HG03520 (cell line): ENCODE data around the gene P3H4.

Source experiments
- ATAC-seq: cut with Tn5 transposase; IDR thresholded peaks from one replicate; pipeline ENCODE4 v1.9.1; 2021; ENCODE audit warnings: mild to moderate bottlenecking, moderate library complexity; ENCODE audit not compliant: unreplicated experiment

Gene P3H4

GRCh38 chr17:41822216-41823140, 10.7 kb upstream of the P3H4 start:
- no peak for ATAC-seq

- no peak for ATAC-seq
These were observed 10.0 kb upstream of the P3H4 start for GRCh38 chr17:41821776-41822175.

DNA sequence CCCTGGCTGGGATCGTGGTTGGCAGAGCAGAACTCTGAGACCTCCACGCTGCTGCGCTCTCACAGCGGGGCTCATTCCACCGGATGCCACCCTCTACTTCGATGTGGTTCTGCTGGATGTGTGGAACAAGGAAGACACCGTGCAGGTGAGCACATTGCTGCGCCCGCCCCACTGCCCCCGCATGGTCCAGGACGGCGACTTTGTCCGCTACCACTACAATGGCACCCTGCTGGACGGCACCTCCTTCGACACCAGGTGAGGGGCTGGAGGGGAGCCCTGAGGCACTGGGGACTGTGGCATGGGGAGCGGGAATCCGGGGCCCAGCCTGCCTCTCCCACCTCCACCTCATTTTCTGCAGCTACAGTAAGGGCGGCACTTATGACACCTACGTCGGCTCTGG, 6.3 kb upstream of the P3H4 start:
- ATAC-seq, result no peak

DNA sequence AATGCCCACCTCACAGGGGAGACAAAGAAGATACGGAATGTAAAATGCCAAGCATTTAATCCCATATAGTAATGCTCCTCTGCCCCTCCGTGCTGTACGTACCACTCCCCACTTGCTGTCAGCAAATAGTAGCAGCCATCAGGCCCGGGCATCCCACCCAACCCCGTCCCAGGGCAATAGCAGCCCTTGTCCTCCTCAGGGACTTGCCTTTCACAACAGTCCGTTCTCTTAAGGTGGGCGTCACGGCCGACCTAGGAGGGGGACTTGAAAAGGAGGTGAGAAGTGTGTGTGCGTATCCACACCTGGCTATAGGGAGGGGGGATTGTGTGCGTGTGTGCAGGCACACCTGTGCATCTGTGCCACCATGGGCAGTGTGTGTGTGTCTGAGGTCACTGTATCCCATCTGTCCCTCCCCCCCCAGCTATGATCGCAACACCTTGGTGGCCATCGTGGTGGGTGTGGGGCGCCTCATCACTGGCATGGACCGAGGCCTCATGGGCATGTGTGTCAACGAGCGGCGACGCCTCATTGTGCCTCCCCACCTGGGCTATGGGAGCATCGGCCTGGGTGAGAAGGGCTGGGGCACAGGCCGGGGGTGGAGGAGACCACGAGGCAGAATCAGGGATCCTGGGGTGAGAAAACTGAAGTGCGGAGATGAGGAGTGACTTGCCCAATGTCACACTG, 5.0 kb upstream of the P3H4 start:
- ATAC-seq, result no peak

GRCh38 chr17:41814195-41814594, 2.4 kb upstream of the P3H4 start:
- no peak for ATAC-seq

GRCh38 chr17:41813699-41814124, 2.0 kb upstream of the P3H4 start:
- ATAC-seq, result no peak

DNA sequence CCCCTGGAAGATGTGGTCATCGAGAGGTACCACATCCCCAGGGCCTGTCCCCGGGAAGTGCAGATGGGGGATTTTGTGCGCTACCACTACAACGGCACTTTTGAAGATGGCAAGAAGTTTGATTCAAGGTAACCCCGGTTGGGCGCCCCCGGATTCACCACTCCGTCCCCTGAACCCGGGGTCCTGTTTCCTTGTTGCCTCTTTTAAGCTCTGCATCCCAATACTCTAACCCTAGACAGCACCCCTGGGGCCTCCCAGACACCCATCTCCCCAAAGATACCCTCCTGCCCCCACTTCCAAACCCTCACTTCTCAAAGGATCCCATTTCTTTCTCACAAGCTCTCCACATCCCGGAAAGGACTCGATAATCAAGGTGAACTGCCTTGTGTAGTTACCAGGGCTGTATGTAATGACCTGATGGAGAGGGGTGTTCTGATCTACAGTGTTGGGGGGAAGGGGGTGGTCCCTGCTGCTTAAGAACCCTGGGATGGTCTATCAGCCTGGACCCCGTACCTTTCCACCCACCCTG, 1.5 kb upstream of the P3H4 start:
- no peak for ATAC-seq

DNA sequence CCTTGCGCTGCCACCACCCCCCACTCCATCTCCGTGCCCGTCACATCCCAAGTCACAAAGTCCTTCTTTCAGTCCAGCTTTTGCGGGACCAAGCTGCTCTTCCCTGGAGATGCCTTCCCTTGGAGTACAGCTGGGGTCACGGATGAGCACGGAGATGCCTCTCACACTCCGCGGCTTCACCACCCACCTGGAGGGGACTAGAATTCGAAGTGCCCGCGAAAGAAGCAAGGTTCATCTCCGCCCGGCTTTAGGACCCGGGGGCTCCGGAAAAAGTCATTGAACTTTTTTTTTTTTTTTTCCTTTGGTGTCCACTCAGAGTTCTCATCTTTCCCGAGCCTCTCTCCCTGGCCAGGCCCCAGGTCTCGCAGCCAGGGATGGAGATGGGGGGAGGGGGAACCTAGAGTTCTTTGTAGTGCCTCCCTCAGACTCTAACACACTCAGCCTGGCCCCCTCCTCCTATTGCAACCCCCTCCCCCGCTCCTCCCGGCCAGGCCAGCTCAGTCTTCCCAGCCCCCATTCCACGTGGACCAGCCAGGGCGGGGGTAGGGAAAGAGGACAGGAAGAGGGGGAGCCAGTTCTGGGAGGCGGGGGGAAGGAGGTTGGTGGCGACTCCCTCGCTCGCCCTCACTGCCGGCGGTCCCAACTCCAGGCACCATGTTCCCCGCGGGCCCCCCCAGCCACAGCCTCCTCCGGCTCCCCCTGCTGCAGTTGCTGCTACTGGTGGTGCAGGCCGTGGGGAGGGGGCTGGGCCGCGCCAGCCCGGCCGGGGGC, 817 bp upstream of the P3H4 start, which contains the start of gene FKBP10:
TSS of gene FKBP10 (plus strand) at position 624 of the 771 bp plus-strand sequence. CDS start at position 655, 31 bp downstream.
- no peak for ATAC-seq

GRCh38 chr17:41810659-41811548, 845 bp downstream of the P3H4 start:
- no peak for ATAC-seq

DNA sequence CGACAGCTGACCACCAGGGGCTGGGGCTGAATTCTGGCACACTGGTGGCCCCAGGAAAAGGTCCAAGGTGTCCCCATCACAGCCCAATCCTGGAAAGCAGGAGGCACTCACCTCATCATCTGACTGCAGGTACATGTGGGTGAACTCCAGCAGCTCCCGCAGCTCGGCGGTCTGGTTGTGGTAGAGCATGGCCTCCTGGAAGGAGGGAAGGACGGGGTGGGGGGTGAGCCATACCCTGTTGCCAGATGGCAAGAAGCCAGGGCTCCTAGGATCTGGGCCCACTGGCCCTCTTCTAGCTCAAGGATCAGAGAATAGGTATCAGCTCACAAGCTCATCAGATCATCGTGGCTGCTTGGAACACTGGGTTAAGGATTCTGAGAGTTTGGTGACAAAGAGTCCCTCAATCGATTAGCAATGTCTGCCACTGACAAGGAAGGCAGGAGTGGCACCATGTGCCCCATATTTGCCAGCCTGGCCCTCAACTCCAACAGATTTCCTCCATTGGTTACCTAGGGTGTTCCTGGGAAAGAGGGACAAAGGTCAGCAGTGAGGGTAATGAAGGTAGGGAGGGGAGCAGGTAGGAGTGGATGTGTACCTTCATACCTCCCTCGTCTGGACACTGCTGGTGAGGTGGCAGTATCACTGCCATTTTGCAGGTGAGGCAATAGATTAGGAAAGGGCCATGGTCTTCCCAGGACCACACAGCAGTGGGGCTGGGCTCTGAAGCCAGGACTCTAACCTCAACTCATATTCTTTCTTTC, 4.9 kb downstream of the P3H4 start:
- ATAC-seq, result no peak

GRCh38 chr17:41803049-41804020, 8.4 kb downstream of the P3H4 start:
- no peak for ATAC-seq

- no peak for ATAC-seq
These were observed 10.1 kb downstream of the P3H4 start for GRCh38 chr17:41801374-41802271.

DNA sequence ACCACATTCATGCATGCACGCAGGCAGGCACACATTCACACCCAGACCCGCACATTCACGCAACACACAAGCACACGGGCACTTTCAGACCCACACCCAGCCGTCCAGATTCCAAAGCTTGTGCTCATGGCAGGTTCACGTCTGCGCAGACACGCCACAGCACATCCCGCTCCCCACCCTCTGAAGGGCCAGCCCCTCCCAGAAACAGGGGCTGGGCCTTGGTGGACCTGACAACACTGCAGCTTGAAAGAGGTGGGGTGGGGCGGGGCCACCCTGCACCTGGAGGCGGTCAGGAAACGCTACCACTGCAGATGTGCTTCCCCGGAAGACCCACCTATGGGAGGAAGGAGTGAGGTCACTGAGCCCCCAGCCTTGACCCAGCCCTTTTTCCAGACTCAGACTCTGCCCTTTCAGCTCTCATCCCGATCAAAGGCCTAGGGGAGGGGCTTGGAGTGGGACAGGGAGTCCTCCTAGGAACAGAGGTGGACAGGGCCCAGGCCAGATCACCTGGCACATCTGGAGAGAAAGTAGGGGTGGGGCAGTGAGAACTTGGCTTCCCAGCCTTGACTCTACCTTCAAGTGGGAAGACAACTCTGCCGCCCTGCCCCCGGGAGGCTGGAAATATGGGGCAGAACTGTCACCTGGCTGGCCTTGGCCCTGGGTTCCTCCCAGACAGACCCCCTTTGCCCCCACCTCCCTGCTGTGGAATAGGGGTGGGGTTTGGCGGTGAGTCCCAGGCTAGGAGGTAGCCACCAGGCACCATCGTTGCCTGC, 11.0 kb downstream of the P3H4 start:
- ATAC-seq, result no peak

DNA sequence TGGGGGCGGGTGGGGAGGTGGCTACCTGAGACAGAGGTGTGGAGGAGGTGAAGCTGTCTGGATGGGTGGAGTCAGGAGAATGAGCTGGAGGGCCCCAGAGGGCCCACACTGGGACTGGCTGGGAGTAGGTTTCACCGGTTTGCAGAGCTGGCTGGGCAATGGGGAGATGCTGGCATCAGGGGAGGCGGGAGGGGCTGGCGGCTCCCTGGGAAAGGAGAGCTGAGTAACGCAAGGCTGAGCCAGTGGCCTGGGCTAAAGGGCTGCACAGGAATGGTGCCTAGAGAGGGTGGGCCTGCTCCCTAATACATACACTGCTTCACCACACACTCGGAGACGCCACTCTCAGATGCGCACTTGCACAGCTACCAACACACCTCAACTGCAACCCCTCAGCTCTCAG, 12.4 kb downstream of the P3H4 start:
- no peak for ATAC-seq

GRCh38 chr17:41797377-41797776, 14.4 kb downstream of the P3H4 start:
- ATAC-seq, result no peak

DNA sequence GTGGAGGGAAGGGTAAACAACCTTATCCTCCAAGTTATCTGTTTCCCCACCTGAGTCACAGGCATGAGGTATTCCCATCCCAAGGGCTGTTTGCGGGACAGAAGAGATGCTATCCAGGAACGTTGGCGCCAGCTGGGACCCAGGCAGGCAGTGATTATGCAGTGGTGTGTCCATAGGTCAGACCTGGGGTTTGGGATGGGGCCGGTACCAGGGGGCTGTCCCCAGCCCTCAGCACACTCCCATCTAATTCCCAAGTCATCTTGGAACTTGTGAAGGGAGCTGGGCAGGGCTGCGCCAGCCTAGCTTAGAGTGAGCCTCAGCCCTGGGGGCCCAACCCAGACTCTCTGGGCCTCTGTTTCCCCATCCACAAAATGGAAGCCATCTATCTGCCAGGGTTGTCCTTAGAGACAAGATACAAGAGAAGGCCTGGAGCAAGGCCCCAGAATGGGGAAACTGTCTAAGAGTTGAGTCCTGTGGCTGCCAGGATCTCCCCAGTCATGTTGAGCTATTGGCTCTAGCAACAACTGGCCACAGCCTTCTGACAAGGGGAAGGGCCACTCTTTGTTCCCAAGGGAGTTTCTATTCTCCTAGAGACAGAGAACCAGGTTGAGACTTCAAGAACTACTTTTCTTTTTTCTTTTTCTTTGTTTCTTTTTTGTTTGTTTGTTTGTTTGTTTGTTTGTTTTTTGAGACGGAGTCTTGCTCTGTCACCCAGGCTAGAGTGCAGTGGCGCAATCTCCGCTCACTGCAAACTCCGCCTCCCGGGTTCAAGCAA, 15.4 kb downstream of the P3H4 start:
- no peak for ATAC-seq
